SJCRH30 (cell line): ENCODE data around the gene SIN3B. TPM values are rescaled to one million over a fixed set of nuclear protein-coding genes. Genes with fewer than 3 reads are reported as not detected.
"Not testable (repeated sequence)": the region's sequence is repeated elsewhere in the genome, so short reads cannot be mapped to it uniquely, and the experiment has no call there.

Experiments
- DNase-seq, 2 experiments: peaks; one replicate each; pipeline ENCODE4 v3.0.0-alpha.2; 2015 to 2020
- H3K27ac ChIP-seq: fragments of 250-450 bp; sonication (Bioruptor Pico); 2 replicates; pipeline ENCODE4 v1.5.1; 2020; ENCODE audit warnings: mild to moderate bottlenecking, moderate library complexity
- H3K27me3 ChIP-seq: fragments of 250-450 bp; sonication (Bioruptor Pico); 2 replicates; pipeline ENCODE4 v1.5.1; 2020; ENCODE audit warnings: mild to moderate bottlenecking, moderate library complexity
- H3K36me3 ChIP-seq: fragments of 250-450 bp; sonication (Bioruptor Pico); 2 replicates; pipeline ENCODE4 v1.5.1; 2020; ENCODE audit warnings: mild to moderate bottlenecking, moderate library complexity
- H3K4me1 ChIP-seq: fragments of 250-450 bp; sonication (Bioruptor Pico); 2 replicates; pipeline ENCODE4 v1.5.1; 2020; ENCODE audit warnings: mild to moderate bottlenecking, moderate library complexity
- H3K4me3 ChIP-seq: fragments of 250-450 bp; sonication (Bioruptor Pico); 2 replicates; pipeline ENCODE4 v1.5.1; 2020; ENCODE audit warnings: mild to moderate bottlenecking, moderate library complexity
- H3K9me3 ChIP-seq: fragments of 250-450 bp; sonication (Bioruptor Pico); replicated peaks from 2 replicates; pipeline ENCODE4 v1.5.1; 2020; ENCODE audit warnings: mild to moderate bottlenecking, moderate library complexity
- total RNA-seq: library from RNA; depleted of rRNA; stranded (reverse); fragments of >200 nt; shearing (Covaris generic); gene quantifications from 2 replicates; pipeline ENCODE4 v1.2.3, GENCODE V29; 2014

The SIN3B gene
- total RNA-seq, 1 experiment from 2014 or later, result 36.0 TPM

GRCh38 chr19:16869331-16869972, 40.3 kb downstream of the SIN3B start:
- no peak overlapping the region for H3K4me3 ChIP-seq
- peaks cover 46% of the 10 kb centered on the region for H3K36me3 ChIP-seq
- no peaks in the 10 kb centered on the region for H3K27me3 ChIP-seq
- no peaks in the 10 kb centered on the region for H3K9me3 ChIP-seq
- DNase-seq, result no peak
- H3K27ac ChIP-seq, result no peak overlapping the region
- H3K4me1 ChIP-seq, result no peaks in the 10 kb centered on the region

GRCh38 chr19:16871871-16872270, 42.7 kb downstream of the SIN3B start:
- no peaks in the 10 kb centered on the region for H3K9me3 ChIP-seq
- H3K27ac ChIP-seq, result no peak overlapping the region
- no peak overlapping the region for H3K4me3 ChIP-seq
- H3K4me1 ChIP-seq, result no peaks in the 10 kb centered on the region
- no peak for DNase-seq
- H3K27me3 ChIP-seq, result no peaks in the 10 kb centered on the region
- H3K36me3 ChIP-seq, result peaks cover 40% of the 10 kb centered on the region

GRCh38 chr19:16872728-16873127, 43.5 kb downstream of the SIN3B start:
- H3K36me3 ChIP-seq, result peaks cover 43% of the 10 kb centered on the region
- H3K27ac ChIP-seq, result no peak overlapping the region
- H3K9me3 ChIP-seq, result no peaks in the 10 kb centered on the region
- DNase-seq, result no peak
- no peak overlapping the region for H3K4me3 ChIP-seq
- no peaks in the 10 kb centered on the region for H3K4me1 ChIP-seq
- H3K27me3 ChIP-seq, result no peaks in the 10 kb centered on the region

GRCh38 chr19:16873594-16873993, 44.4 kb downstream of the SIN3B start:
- no peaks in the 10 kb centered on the region for H3K4me1 ChIP-seq
- no peak for DNase-seq
- H3K4me3 ChIP-seq, result no peak overlapping the region

GRCh38 chr19:16874250-16874977, 45.2 kb downstream of the SIN3B start:
- Histone ChIP-seq H3K9me3 (no peaks in the 10 kb centered on the region), H3K27me3 (no peaks in the 10 kb centered on the region), H3K4me3 (no peak overlapping the region), H3K27ac (no peak overlapping the region), H3K4me1 (no peaks in the 10 kb centered on the region), H3K36me3 (peaks cover 57% of the 10 kb centered on the region)
- no peak for DNase-seq

More at GRCh38 chr19:16873594-16873993, 44.4 kb downstream of the SIN3B start:
- Histone ChIP-seq H3K27ac (no peak overlapping the region), H3K36me3 (peaks cover 49% of the 10 kb centered on the region), H3K9me3 (no peaks in the 10 kb centered on the region), H3K27me3 (no peaks in the 10 kb centered on the region)

- not testable (repeated sequence) for H3K4me3 ChIP-seq, H3K27ac ChIP-seq, H3K9me3 ChIP-seq, H3K4me1 ChIP-seq, DNase-seq, H3K27me3 ChIP-seq
- peaks cover 62% of the 10 kb centered on the region for H3K36me3 ChIP-seq
Measured at GRCh38 chr19:16874978-16875299, 45.7 kb downstream of the SIN3B start.

- Histone ChIP-seq H3K27ac (no peak overlapping the region), H3K4me3 (no peak overlapping the region), H3K9me3 (no peaks in the 10 kb centered on the region), H3K27me3 (no peaks in the 10 kb centered on the region), H3K36me3 (peaks cover 64% of the 10 kb centered on the region), H3K4me1 (no peaks in the 10 kb centered on the region)
- DNase-seq, result no peak
Measured at GRCh38 chr19:16875584-16876555, 46.7 kb downstream of the SIN3B start.

- H3K9me3 ChIP-seq, result peaks cover 4% of the 10 kb centered on the region; the same call in 1 of the 2 replicates
- no peak overlapping the region for H3K27ac ChIP-seq
- H3K4me1 ChIP-seq, result no peaks in the 10 kb centered on the region
- no peaks in the 10 kb centered on the region for H3K27me3 ChIP-seq
- no peak overlapping the region for H3K4me3 ChIP-seq
- no peak for DNase-seq
- H3K36me3 ChIP-seq, result peaks cover 55% of the 10 kb centered on the region
Measured at GRCh38 chr19:16876904-16877361, 47.7 kb downstream of the SIN3B start.

GRCh38 chr19:16877581-16877980, 48.4 kb downstream of the SIN3B start:
- H3K36me3 ChIP-seq, result peaks cover 52% of the 10 kb centered on the region
- peaks cover 8% of the 10 kb centered on the region; the same call in 1 of the 2 replicates for H3K9me3 ChIP-seq
- no peak for DNase-seq
- H3K4me3 ChIP-seq, result no peak overlapping the region
- no peak overlapping the region for H3K27ac ChIP-seq
- no peaks in the 10 kb centered on the region for H3K27me3 ChIP-seq
- no peaks in the 10 kb centered on the region for H3K4me1 ChIP-seq

- H3K4me1 ChIP-seq, result no peaks in the 10 kb centered on the region
- peaks cover 47% of the 10 kb centered on the region for H3K36me3 ChIP-seq
- no peak overlapping the region for H3K27ac ChIP-seq
- no peak overlapping the region for H3K4me3 ChIP-seq
- DNase-seq, result no peak
- peaks cover 8% of the 10 kb centered on the region; the same call in 1 of the 2 replicates for H3K9me3 ChIP-seq
- no peaks in the 10 kb centered on the region for H3K27me3 ChIP-seq
Measured at GRCh38 chr19:16878181-16878965, 49.2 kb downstream of the SIN3B start.

- no peak overlapping the region for H3K27ac ChIP-seq
- H3K27me3 ChIP-seq, result no peaks in the 10 kb centered on the region
- no peak overlapping the region for H3K4me3 ChIP-seq
- peaks cover 44% of the 10 kb centered on the region for H3K36me3 ChIP-seq
- no peak for DNase-seq
- peaks cover 8% of the 10 kb centered on the region; the same call in 1 of the 2 replicates for H3K9me3 ChIP-seq
- H3K4me1 ChIP-seq, result no peaks in the 10 kb centered on the region
Measured at GRCh38 chr19:16880884-16881554, 51.8 kb downstream of the SIN3B start.

- H3K36me3 ChIP-seq, result peaks cover 33% of the 10 kb centered on the region
- DNase-seq, result no peak
- H3K4me1 ChIP-seq, result no peaks in the 10 kb centered on the region
- H3K27ac ChIP-seq, result no peak overlapping the region
- H3K27me3 ChIP-seq, result no peaks in the 10 kb centered on the region
- H3K4me3 ChIP-seq, result no peak overlapping the region
- H3K9me3 ChIP-seq, result peaks cover 8% of the 10 kb centered on the region; the same call in 1 of the 2 replicates
Measured at GRCh38 chr19:16882146-16882545, 52.9 kb downstream of the SIN3B start.

- no peak for DNase-seq
- peaks cover 8% of the 10 kb centered on the region; the same call in 1 of the 2 replicates for H3K9me3 ChIP-seq
- no peak overlapping the region for H3K4me3 ChIP-seq
- H3K27ac ChIP-seq, result no peak overlapping the region
- no peaks in the 10 kb centered on the region; the same call in 1 of the 2 replicates for H3K4me1 ChIP-seq
- H3K36me3 ChIP-seq, result peaks cover 19% of the 10 kb centered on the region
- H3K27me3 ChIP-seq, result no peaks in the 10 kb centered on the region
Measured at GRCh38 chr19:16883522-16883921, 54.3 kb downstream of the SIN3B start.
